ENCODE measurements around the gene EIF4E2. TPM values are rescaled to one million over a fixed set of nuclear protein-coding genes. Genes with fewer than 3 reads are reported as not detected.
A peak's percentile ranks its signal among the peaks of the same experiment; 100 is the strongest.

EIF4E2 gene
- total and polyA plus RNA-seq, 2 of the 13 experiments (the other 11 are each of a cell fraction or from before 2014, with no cell fraction given): 25.0 to 101 TPM

- TF ChIP-seq SAP130 (CRISPR knock-in tag; IDR thresholded peaks at IDR 0.05; ENCODE audit: low read depth): no peak
- TF ChIP-seq ZNF264 (CRISPR knock-in tag; IDR thresholded peaks at IDR 0.05): no peak
- TF ChIP-seq KDM6A (CRISPR knock-in tag; IDR thresholded peaks at IDR 0.05; ENCODE audit: low read depth): no peak
- TF ChIP-seq ZBTB3 (CRISPR knock-in tag; IDR thresholded peaks at IDR 0.05; ENCODE audit: borderline replicate concordance, low read depth): no peak
- no peak for TF ChIP-seq HNRNPL (IDR thresholded peaks at IDR 0.05; ENCODE audit: low read depth, low read length)
- no peak for TF ChIP-seq DDIT3 (CRISPR knock-in tag; IDR thresholded peaks at IDR 0.05)
Measured at GRCh38 chr2:232525199-232525598, 25.3 kb upstream of the EIF4E2 start (continued).

GRCh38 chr2:232525791-232526371 lies 24.6 kb upstream of the EIF4E2 start, which contains the start of gene CHRND:
Gene CHRND (plus strand): TSS chr2:232526160. CDS start chr2:232526216, 56 bp downstream.
- 6% methylated on average over 15 of the region's 18 CpGs for WGBS (ENCODE audit: low lambda C conversion rate)
- H3K4me3 ChIP-seq (replicated peaks in 1 of 3; ENCODE audit: insufficient read depth in 1 of 3, low read depth in 2 of 3, low read length in 3 of 3): peak within 1 kb of the TSS in 1 of 3 experiments; percentile 58; a peak in 1 of 6 replicates
- H4K20me1 ChIP-seq (ENCODE audit: insufficient read depth, low read length): no peaks in the 10 kb centered on the region
- FAIRE-seq: no peak
- H3K9me3 ChIP-seq (ENCODE audit: low read length): no peaks in the 10 kb centered on the region
- POLR2A ChIA-PET: interaction anchor here (1.6 kb wide), 1 partner anchor 25 kb away, joined by 3 read pairs; the partner anchor contains the start of genes EIF4E2 and TIGD1
- peak within 1 kb of the TSS; percentile 71 for H3K4me2 ChIP-seq (ENCODE audit: low read depth, low read length)
- peak; percentile 2; the same call in 1 of the 3 replicates for ATAC-seq
- DNase-seq (ENCODE audit: low spot score): peak; percentile 23
- no peak within 1 kb of the TSS for H2AFZ ChIP-seq (ENCODE audit: low read length)
- no peaks in the 10 kb centered on the region for H3K36me3 ChIP-seq (replicated peaks in 1 of 2; ENCODE audit: control insufficient read depth in 1 of 2, insufficient read depth in 2 of 2, low read length in 2 of 2)
- no peaks in the 10 kb centered on the region for H3K79me2 ChIP-seq (ENCODE audit: insufficient read depth, low read length)
- intact Hi-C loops (cut with micrococcal nuclease; ENCODE audit: unreplicated experiment): loop anchor here (10.0 kb wide), 1 partner anchor 621 kb away; no protein-coding TSS in a partner anchor
- no TSS peak for BruUV-seq (replicated peaks)
- no peak within 1 kb of the TSS for H3K9ac ChIP-seq (ENCODE audit: insufficient read depth, low read depth, low read length)
- H3K4me1 ChIP-seq (ENCODE audit: insufficient read depth, low read length): peaks cover 37% of the 10 kb centered on the region
- peaks cover 32 to 88% of the 10 kb centered on the region in 2 experiments for H3K27me3 ChIP-seq (ENCODE audit: control insufficient read depth in 1 of 2, insufficient read depth in 2 of 2, low read length in 2 of 2)
- CTCF ChIA-PET (ENCODE audit: low intra/inter-chr PET ratio, low total read pairs): no interaction called here
- in situ Hi-C loops (cut with HindIII; ENCODE audit: extremely low pct_ligation_motif_present, low pct_unique_long_range_greater_than_20kb): no loop called here
- no peak within 1 kb of the TSS for H3K27ac ChIP-seq (ENCODE audit: extremely low read length, insufficient read depth, low read length)
- TF ChIP-seq, protein P1, sequence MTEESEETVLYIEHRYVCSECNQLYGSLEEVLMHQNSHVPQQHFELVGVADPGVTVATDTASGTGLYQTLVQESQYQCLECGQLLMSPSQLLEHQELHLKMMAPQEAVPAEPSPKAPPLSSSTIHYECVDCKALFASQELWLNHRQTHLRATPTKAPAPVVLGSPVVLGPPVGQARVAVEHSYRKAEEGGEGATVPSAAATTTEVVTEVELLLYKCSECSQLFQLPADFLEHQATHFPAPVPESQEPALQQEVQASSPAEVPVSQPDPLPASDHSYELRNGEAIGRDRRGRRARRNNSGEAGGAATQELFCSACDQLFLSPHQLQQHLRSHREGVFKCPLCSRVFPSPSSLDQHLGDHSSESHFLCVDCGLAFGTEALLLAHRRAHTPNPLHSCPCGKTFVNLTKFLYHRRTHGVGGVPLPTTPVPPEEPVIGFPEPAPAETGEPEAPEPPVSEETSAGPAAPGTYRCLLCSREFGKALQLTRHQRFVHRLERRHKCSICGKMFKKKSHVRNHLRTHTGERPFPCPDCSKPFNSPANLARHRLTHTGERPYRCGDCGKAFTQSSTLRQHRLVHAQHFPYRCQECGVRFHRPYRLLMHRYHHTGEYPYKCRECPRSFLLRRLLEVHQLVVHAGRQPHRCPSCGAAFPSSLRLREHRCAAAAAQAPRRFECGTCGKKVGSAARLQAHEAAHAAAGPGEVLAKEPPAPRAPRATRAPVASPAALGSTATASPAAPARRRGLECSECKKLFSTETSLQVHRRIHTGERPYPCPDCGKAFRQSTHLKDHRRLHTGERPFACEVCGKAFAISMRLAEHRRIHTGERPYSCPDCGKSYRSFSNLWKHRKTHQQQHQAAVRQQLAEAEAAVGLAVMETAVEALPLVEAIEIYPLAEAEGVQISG (CRISPR knock-in tag; IDR thresholded peaks at IDR 0.05): no peak
- peak; percentile 41; the same call in 1 of the 2 replicates for TF ChIP-seq ZNF281 (CRISPR knock-in tag; IDR thresholded peaks at IDR 0.05; ENCODE audit: borderline replicate concordance)
- no peak for TF ChIP-seq CBFB (CRISPR knock-in tag; IDR thresholded peaks at IDR 0.05)
- no peak for TF ChIP-seq YEATS2 (CRISPR knock-in tag; IDR thresholded peaks at IDR 0.05; ENCODE audit: borderline replicate concordance)
- no peak for TF ChIP-seq KDM6A (CRISPR knock-in tag; IDR thresholded peaks at IDR 0.05; ENCODE audit: low read depth)
- peak; percentile 39; the same call in 1 of the 2 replicates for TF ChIP-seq SP5 (CRISPR knock-in tag; IDR thresholded peaks at IDR 0.05; ENCODE audit: borderline replicate concordance, low read depth)
- no peak for TF ChIP-seq ZBTB42 (CRISPR knock-in tag; IDR thresholded peaks at IDR 0.05)
- TF ChIP-seq TFAP4 (IDR thresholded peaks at IDR 0.05; ENCODE audit: borderline replicate concordance, low read depth): peak; percentile 21; the same call in 1 of the 2 replicates
- no peak for TF ChIP-seq ZNF460 (CRISPR knock-in tag; IDR thresholded peaks at IDR 0.05; ENCODE audit: borderline replicate concordance)
- no peak for TF ChIP-seq KLF12 (CRISPR knock-in tag; IDR thresholded peaks at IDR 0.05; ENCODE audit: borderline replicate concordance)

Data from HepG2 (cell line).